PC-9 (cell line): ENCODE results near the gene MDFIC. TPM values are rescaled to one million over a fixed set of nuclear protein-coding genes. Genes with fewer than 3 reads are reported as not detected.

Experiments used
- BruUV-seq: library from RNA; stranded (reverse); fragments of 400-500 nt; replicated peaks from 2 replicates; lab custom pipeline; 2021; lab: Mats Ljungman, UMichigan
- CTCF ChIA-PET: fragments of 300-600 bp; sonication (Branson Sonifier 250); formaldehyde crosslinking; loops from one replicate; lab custom pipeline; 2022; ENCODE audit warnings: antibody characterized with exemption; lab: Charles Lee
- POLR2A ChIA-PET: fragments of 300-600 bp; sonication (Branson Sonifier 250); formaldehyde crosslinking; loops from one replicate; lab custom pipeline; 2022; ENCODE audit warnings: antibody characterized with exemption; ENCODE audit not compliant: unreplicated experiment; lab: Charles Lee
- DNase-seq, 2 experiments: peaks; one replicate each; pipeline versions ENCODE4 v3.0.0 to v3.0.0-alpha.2; 2015 to 2022; ENCODE audit warnings: mixed read lengths in 1 of 2
- H2AFZ ChIP-seq: fragments of 200-600 bp; sonication (generic); 2 replicates; pipeline ENCODE4 v1.8.1; 2017; ENCODE audit warnings: antibody characterized with exemption
- H3F3A ChIP-seq: fragments of 200-600 bp; sonication (generic); 2 replicates; pipeline ENCODE4 v1.8.1; 2017; ENCODE audit warnings: antibody characterized with exemption, mild to moderate bottlenecking, low read depth; ENCODE audit not compliant: insufficient read depth
- H3K27ac ChIP-seq: fragments of 200-600 bp; sonication (generic); 2 replicates; pipeline ENCODE4 v1.6.1; 2016; ENCODE audit warnings: mixed run types
- H3K27me3 ChIP-seq: fragments of 200-600 bp; sonication (generic); 2 replicates; pipeline ENCODE4 v1.6.1; 2016; ENCODE audit warnings: low read depth, mixed run types; ENCODE audit not compliant: insufficient read depth
- H3K36me3 ChIP-seq: fragments of 200-600 bp; sonication (generic); 2 replicates; pipeline ENCODE4 v1.6.1; 2016; ENCODE audit warnings: low read depth, mixed run types
- H3K4me1 ChIP-seq: fragments of 200-600 bp; sonication (generic); replicated peaks from 2 replicates; pipeline ENCODE4 v1.6.1; 2016; ENCODE audit warnings: mixed run types; ENCODE audit not compliant: insufficient read depth
- H3K4me2 ChIP-seq: fragments of 200-600 bp; sonication (generic); 2 replicates; pipeline ENCODE4 v1.6.1; 2017; ENCODE audit warnings: mixed run types
- H3K4me3 ChIP-seq: fragments of 200-600 bp; sonication (generic); 2 replicates; pipeline ENCODE4 v1.6.1; 2016; ENCODE audit warnings: mixed run types
- H3K79me2 ChIP-seq: fragments of 200-600 bp; sonication (generic); 2 replicates; pipeline ENCODE4 v1.6.1; 2017; ENCODE audit warnings: low read depth, mixed run types
- H3K9me2 ChIP-seq: fragments of 200-600 bp; sonication (generic); 2 replicates; pipeline ENCODE4 v1.8.1; 2017; ENCODE audit warnings: mild to moderate bottlenecking; ENCODE audit not compliant: insufficient read depth
- H3K9me3 ChIP-seq: fragments of 200-600 bp; sonication (generic); 2 replicates; pipeline ENCODE4 v1.8.1; 2016; ENCODE audit warnings: low read depth; ENCODE audit not compliant: insufficient read depth
- H4K20me1 ChIP-seq: fragments of 200-600 bp; sonication (generic); 2 replicates; pipeline ENCODE4 v1.8.1; 2017; ENCODE audit not compliant: insufficient read depth
- CTCF ChIP-seq: fragments of 200-600 bp; sonication (generic); conservative IDR thresholded peaks from 2 replicates; pipeline ENCODE4 v1.6.1; 2017; ENCODE audit warnings: mixed run types, antibody characterized with exemption, mild to moderate bottlenecking, moderate library complexity
- EZH2 ChIP-seq: fragments of 200-600 bp; sonication (generic); IDR thresholded peaks from 2 replicates; pipeline ENCODE4 v1.8.0; 2017; ENCODE audit warnings: antibody characterized with exemption, low read depth
- intact Hi-C: fragments of 100-400 bp; cut with micrococcal nuclease; formaldehyde crosslinking; loops from one replicate; pipeline ENCODE4 v1.10.0; 2022; ENCODE audit not compliant: unreplicated experiment
- total RNA-seq: library from RNA; stranded (reverse); gene quantifications from 2 replicates; pipeline ENCODE4 v1.2.3, GENCODE V29; 2021

MDFIC gene
- total RNA-seq, 1 experiment from 2014 or later: 38.9 TPM

DNA sequence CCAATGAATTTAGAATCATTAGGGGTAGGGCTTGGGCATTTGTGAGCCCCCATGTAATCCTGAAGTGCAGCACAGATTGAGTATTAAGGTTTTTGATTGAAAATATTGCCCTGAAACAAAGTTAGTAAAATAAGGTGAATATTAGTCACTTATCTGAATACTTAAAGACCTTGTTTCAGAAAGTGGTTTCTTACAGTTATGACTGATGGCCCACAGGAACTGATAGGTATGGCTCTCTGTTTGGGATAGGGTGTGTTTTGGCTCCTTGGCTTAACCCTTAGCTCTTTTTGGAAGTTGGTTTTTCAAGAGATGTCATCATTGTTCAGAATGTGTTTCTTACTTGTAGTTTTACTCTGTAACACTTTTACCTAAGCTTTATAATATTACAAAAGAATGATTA, 34.8 kb downstream of the MDFIC start:
- Histone ChIP-seq H3K4me1 (no peaks in the 10 kb centered on the region), H3K27me3 (no peaks in the 10 kb centered on the region), H3K79me2 (no peaks in the 10 kb centered on the region), H3K9me3 (no peaks in the 10 kb centered on the region), H4K20me1 (no peaks in the 10 kb centered on the region), H3K9me2 (no peaks in the 10 kb centered on the region), H3F3A (no peaks in the 10 kb centered on the region; the same call in 1 of the 2 replicates), H3K4me3 (no peak overlapping the region), H3K4me2 (no peak overlapping the region), H2AFZ (no peak overlapping the region), H3K36me3 (no peaks in the 10 kb centered on the region), H3K27ac (no peak overlapping the region)
- POLR2A ChIA-PET: interaction anchor here (0.6 kb wide), 1 partner anchor 575 kb away, joined by 5 read pairs; no protein-coding TSS in a partner anchor
- BruUV-seq: no TSS peak
- CTCF ChIA-PET: no interaction called here
- TF ChIP-seq EZH2: no peak
- TF ChIP-seq CTCF: no peak
- intact Hi-C loops: no loop called here
- no peak for DNase-seq

GRCh38 chr7:114957444-114957843, 35.5 kb downstream of the MDFIC start:
- H3K4me2 ChIP-seq: no peak overlapping the region
- CTCF ChIA-PET: no interaction called here
- POLR2A ChIA-PET: interaction anchor here (0.6 kb wide), 2 partner anchors 574 to 797 kb away, joined by 3 to 5 read pairs; no protein-coding TSS in a partner anchor
- H3K27ac ChIP-seq: no peak overlapping the region
- no peaks in the 10 kb centered on the region for H3K36me3 ChIP-seq
- no peaks in the 10 kb centered on the region for H3K9me3 ChIP-seq
- no peak for DNase-seq
- TF ChIP-seq EZH2 (no peak), CTCF (no peak)
- no peaks in the 10 kb centered on the region for H4K20me1 ChIP-seq
- intact Hi-C loops: no loop called here
- H3K79me2 ChIP-seq: no peaks in the 10 kb centered on the region
- H3K4me1 ChIP-seq: no peaks in the 10 kb centered on the region
- H3K4me3 ChIP-seq: no peak overlapping the region
- no peaks in the 10 kb centered on the region for H3K27me3 ChIP-seq
- no peak overlapping the region for H2AFZ ChIP-seq
- no TSS peak for BruUV-seq
- no peaks in the 10 kb centered on the region for H3K9me2 ChIP-seq
- no peaks in the 10 kb centered on the region; the same call in 1 of the 2 replicates for H3F3A ChIP-seq

- no peak for DNase-seq
- Histone ChIP-seq H3K4me1 (no peaks in the 10 kb centered on the region), H3K4me3 (no peak overlapping the region), H3K36me3 (no peaks in the 10 kb centered on the region), H3K9me2 (no peaks in the 10 kb centered on the region), H3K79me2 (peaks cover 5% of the 10 kb centered on the region; the same call in 1 of the 2 replicates), H4K20me1 (no peaks in the 10 kb centered on the region), H3F3A (no peaks in the 10 kb centered on the region), H3K9me3 (no peaks in the 10 kb centered on the region), H2AFZ (no peak overlapping the region), H3K27ac (no peak overlapping the region), H3K4me2 (no peak overlapping the region), H3K27me3 (no peaks in the 10 kb centered on the region)
- BruUV-seq: no TSS peak
- intact Hi-C loops: no loop called here
- POLR2A ChIA-PET: no interaction called here
- CTCF ChIA-PET: no interaction called here
- no peak for TF ChIP-seq EZH2
These were observed 38.0 kb downstream of the MDFIC start for GRCh38 chr7:114959931-114960330.

GRCh38 chr7:114962441-114962840, 40.5 kb downstream of the MDFIC start:
- Histone ChIP-seq H3K4me3 (no peak overlapping the region), H3K9me2 (no peaks in the 10 kb centered on the region), H3K4me1 (no peaks in the 10 kb centered on the region), H3K4me2 (no peak overlapping the region), H3K27me3 (no peaks in the 10 kb centered on the region), H3K27ac (no peak overlapping the region), H3K79me2 (peaks cover 10% of the 10 kb centered on the region; the same call in 1 of the 2 replicates), H3F3A (no peaks in the 10 kb centered on the region), H4K20me1 (no peaks in the 10 kb centered on the region), H3K9me3 (no peaks in the 10 kb centered on the region), H2AFZ (no peak overlapping the region), H3K36me3 (no peaks in the 10 kb centered on the region)
- no peak for DNase-seq
- intact Hi-C loops: no loop called here
- BruUV-seq: no TSS peak
- ChIA-PET CTCF (no interaction called here), POLR2A (no interaction called here)
- no peak for TF ChIP-seq EZH2
- no peak for TF ChIP-seq CTCF
